Measurements from ENCODE around the gene PITPNM2. TPM values are rescaled to one million over a fixed set of nuclear protein-coding genes. Genes with fewer than 3 reads are reported as not detected.
"Not testable (repeated sequence)": the region's sequence is repeated elsewhere in the genome, so short reads cannot be mapped to it uniquely, and the experiment has no call there.

PITPNM2 gene
- total RNA-seq, 1 donor from 2014 or later, result 24.7 TPM

DNA sequence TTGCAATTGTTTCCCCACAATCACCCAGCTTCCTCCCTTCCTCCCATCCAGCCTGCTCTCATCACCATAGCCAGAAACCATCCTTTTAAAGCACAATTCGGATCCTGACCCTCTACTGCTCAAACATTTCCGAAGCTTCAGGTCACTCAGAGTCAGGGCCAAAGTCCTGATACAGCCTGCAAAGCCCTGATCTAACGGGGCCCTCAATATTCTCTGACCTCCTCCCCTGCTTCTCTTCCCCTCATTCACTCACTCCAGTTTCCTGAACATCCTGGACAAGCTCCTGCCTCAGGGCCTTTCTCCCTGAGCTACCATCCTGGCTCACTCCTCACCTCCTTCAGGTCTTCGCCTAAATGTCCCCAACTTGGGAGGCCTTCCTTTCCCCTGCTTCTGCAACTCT, 46.1 kb downstream of the PITPNM2 start:
- no peak for ATAC-seq

DNA sequence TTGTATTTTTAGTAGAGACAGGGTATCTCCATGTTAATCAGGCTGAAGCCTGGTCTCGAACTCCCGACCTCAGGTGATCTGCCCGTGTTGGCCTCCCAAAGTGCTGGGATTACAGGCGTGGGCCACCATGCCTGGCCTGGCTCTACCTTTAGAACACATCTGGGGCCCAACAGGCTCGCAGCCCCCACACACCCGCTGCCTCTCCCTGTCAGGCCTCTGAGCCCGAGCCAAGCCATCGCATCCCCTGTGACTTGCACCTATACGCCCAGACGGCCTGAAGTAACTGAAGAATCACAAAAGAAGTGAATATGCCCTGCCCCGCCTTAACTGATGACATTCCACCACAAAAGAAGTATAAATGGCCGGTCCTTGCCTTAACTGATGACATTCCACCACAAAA, 46.8 kb downstream of the PITPNM2 start:
- ATAC-seq; DNase-seq (ENCODE audit: low spot score); intact Hi-C loops (cut with DNase I): not testable (repeated sequence)

More for the DNA sequence above, 46.1 kb downstream of the PITPNM2 start:
- DNase-seq (ENCODE audit: low spot score), result no peak
- intact Hi-C loops (cut with DNase I), result no loop called here

DNA sequence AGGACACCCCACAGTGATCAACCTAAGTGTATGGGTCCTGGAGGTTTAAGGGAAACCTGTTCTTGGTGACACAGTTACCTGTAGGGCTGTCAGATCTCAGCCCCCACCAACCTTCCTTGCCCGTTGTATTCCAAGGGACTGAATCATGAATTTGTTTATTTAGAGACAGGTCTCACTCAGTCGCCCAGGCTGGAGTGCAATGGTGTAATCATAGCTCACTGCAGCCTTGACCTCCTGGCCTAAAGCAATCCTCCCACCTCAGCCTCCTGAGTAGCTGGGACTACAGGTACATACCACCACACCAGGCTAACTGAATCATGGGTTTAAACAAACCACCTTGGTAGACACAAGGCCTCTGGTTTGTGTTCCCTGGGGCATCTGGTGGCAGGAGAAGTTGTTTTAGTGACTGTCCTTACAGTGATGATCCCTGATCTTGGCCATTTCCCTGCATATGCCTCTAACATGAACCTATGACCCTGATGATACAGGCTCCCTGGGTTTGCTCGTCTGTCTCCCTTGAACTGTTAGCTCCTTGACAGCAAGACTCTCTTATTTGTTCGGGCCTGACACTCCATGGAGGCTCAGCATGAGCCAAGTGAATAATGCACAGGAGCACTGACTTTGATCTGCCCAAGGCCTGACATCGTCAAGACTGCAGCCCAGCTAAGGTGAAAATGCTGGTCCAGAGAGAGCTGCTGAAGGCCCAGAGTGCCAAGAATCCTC, 47.9 kb downstream of the PITPNM2 start:
- intact Hi-C loops (cut with DNase I), result no loop called here
- ATAC-seq, result no peak
- no peak for DNase-seq (ENCODE audit: low spot score)

DNA sequence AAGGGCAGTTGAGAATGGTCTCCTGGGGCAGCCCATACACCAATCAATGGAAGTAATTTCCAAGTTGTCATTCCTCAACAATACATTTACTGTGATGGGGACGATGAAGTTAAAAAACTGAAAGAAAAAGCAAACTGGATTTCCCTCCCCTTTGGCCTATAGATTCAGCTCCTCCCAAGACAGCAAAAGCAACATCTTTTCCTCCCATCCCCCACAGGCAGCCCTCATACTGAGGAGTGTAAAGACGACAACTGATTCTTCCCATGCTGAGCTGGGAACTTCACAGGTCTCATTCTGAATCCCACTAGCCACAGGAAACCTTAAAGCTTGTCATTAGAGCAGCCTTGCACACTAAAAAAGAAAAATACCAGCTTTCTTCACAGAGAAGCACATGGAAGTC, 48.5 kb downstream of the PITPNM2 start:
- no peak for DNase-seq (ENCODE audit: low spot score)
- intact Hi-C loops (cut with DNase I), result no loop called here
- ATAC-seq, result no peak

DNA sequence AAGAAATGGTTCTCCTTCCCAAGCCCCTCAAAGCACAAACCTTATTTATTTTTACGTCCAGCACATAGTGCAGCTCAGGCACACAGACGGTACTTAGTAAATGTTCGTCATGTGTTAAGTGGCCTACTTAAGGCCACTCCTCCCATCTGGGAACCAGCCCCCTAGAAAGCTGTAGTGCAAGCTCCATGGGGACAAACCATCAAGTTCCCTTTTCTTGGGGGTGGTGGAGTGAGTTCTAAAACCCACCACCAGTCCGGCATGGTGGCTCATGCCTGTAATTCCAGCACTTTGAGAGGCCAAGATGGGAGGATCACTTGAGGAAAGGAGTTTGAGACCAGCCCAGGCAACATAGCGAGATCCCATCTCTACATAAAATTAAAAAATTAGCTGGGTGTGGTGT, 49.4 kb downstream of the PITPNM2 start:
- intact Hi-C loops (cut with DNase I), result no loop called here
- DNase-seq (ENCODE audit: low spot score) (no peak), ATAC-seq (no peak)

Other genes with a start within 250 kb of the PITPNM2 start
- gene ABCB9, start 184.6 kb downstream of the PITPNM2 start, total RNA-seq, result 7.3 TPM
- gene OGFOD2, start 175.8 kb downstream of the PITPNM2 start, total RNA-seq, result 12.8 TPM
- gene ARL6IP4, start 170.4 kb downstream of the PITPNM2 start, total RNA-seq, result 136 TPM
- 22.9 TPM for gene MPHOSPH9, start 82.1 kb upstream of the PITPNM2 start, total RNA-seq
- gene MTRFR, start 82.3 kb upstream of the PITPNM2 start, total RNA-seq, result 10.3 TPM
- gene CDK2AP1, start 120.8 kb upstream of the PITPNM2 start, total RNA-seq, result 80.8 TPM
- gene SBNO1, start 213.8 kb upstream of the PITPNM2 start, total RNA-seq, result 32.3 TPM
- 41.5 TPM for gene KMT5A, start 233.0 kb upstream of the PITPNM2 start, total RNA-seq